Epithelial cell of proximal tubule (primary cell): Measurements from ENCODE around the gene DNAAF8. TPM values are rescaled to one million over a fixed set of nuclear protein-coding genes. Genes with fewer than 3 reads are reported as not detected.
"Not testable (repeated sequence)": the region's sequence is repeated elsewhere in the genome, so short reads cannot be mapped to it uniquely, and the experiment has no call there.

Source experiments
- DNase-seq: peaks from one replicate; pipeline ENCODE4 v3.0.0-alpha.2; 2011; ENCODE audit warnings: low read depth
- H3K4me3 ChIP-seq: 2 replicates; pipeline ENCODE4 v1.5.1; 2011; ENCODE audit warnings: low read depth, mild to moderate bottlenecking, low read length
- total RNA-seq: library from RNA; depleted of rRNA; stranded (reverse); fragments of >200 nt; gene quantifications from 2 replicates; pipeline ENCODE4 v1.2.3, GENCODE V29; 2015
- TF ChIP-seq, protein P1 (sequence below): conservative IDR thresholded peaks from 2 replicates; pipeline ENCODE4 v1.5.1; 2012; ENCODE audit warnings: low read depth, mild to moderate bottlenecking, low read length

DNAAF8 gene
- total RNA-seq, 1 donor from 2014 or later = not detected

DNA sequence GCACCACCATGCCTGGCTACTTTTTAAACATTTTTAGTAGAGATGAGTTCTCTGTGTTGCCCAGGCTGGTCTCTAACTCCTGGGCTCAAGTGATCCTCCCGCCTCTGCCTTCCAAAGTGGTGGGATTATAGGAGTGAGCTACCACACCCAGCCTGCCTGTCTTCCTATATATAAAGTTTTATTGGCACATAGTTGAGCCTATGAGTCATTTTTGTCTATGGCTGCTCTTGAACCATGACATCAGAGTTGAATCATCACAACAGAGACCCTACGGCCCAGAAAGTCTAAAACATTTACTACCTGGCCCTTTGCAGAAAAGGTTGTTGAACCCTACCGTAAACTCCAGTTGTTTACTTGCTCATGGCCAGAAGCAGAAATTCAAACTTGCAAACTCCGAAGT, 45.9 kb downstream of the DNAAF8 start:
- DNase-seq = no peak
- TF ChIP-seq, protein P1, sequence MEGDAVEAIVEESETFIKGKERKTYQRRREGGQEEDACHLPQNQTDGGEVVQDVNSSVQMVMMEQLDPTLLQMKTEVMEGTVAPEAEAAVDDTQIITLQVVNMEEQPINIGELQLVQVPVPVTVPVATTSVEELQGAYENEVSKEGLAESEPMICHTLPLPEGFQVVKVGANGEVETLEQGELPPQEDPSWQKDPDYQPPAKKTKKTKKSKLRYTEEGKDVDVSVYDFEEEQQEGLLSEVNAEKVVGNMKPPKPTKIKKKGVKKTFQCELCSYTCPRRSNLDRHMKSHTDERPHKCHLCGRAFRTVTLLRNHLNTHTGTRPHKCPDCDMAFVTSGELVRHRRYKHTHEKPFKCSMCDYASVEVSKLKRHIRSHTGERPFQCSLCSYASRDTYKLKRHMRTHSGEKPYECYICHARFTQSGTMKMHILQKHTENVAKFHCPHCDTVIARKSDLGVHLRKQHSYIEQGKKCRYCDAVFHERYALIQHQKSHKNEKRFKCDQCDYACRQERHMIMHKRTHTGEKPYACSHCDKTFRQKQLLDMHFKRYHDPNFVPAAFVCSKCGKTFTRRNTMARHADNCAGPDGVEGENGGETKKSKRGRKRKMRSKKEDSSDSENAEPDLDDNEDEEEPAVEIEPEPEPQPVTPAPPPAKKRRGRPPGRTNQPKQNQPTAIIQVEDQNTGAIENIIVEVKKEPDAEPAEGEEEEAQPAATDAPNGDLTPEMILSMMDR = no peak
- H3K4me3 ChIP-seq = no peak overlapping the region

DNA sequence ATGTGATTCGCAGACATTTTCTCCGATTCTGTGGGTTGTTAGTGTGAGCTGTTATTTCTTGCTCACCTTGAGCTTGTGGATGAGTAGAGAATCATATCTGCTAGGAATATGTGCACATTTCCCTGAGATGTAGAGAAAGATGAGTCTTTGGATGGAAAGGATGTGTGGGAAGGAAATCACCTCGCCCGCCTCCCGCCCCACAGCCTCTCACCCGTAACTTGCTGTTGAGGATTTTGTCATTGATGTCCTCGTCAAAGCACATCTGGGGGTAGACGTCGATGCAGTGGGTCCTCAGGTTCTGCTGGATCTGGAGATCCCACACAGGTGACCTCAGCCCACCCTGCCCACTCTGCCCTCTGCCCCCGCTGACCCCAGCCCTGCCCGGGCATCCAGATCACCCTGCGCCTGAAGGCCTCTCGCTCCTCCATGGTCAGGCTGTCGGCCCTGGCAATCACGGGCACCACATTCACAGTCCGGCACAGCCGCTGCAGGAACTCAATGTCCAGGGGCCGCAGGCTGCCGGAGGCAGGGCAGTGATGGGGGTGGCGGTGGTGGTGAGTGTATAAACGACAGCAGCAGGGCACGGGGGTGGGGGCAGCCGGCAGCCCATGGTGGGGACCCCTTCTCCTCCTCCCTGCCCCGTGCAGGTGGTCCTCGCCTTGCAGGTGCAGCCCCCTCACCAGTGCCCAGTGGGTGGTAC, 49.1 kb downstream of the DNAAF8 start:
- DNase-seq = no peak
- TF ChIP-seq, protein P1 = no peak
- H3K4me3 ChIP-seq = no peak overlapping the region

DNA sequence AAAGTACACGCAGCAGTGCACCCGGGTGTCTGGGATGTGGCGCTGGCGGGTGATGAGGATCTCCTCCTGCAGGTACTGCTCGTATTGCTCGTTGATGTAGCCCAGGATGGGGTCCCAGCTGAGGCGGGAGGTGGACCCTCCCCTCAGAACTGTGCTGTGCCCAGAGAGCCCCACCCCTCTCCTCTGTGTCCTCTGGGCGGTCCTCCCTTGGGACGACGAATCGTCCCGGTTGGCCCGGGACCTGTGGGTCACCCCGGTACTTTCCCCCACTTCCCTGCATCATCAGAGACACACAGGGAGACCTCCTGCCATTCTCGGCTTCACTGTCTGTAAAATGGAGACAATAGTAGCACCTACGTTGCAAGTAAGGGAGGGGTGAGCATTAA, 49.6 kb downstream of the DNAAF8 start:
- TF ChIP-seq, protein P1 = no peak
- H3K4me3 ChIP-seq = no peak overlapping the region
- no peak for DNase-seq

DNA sequence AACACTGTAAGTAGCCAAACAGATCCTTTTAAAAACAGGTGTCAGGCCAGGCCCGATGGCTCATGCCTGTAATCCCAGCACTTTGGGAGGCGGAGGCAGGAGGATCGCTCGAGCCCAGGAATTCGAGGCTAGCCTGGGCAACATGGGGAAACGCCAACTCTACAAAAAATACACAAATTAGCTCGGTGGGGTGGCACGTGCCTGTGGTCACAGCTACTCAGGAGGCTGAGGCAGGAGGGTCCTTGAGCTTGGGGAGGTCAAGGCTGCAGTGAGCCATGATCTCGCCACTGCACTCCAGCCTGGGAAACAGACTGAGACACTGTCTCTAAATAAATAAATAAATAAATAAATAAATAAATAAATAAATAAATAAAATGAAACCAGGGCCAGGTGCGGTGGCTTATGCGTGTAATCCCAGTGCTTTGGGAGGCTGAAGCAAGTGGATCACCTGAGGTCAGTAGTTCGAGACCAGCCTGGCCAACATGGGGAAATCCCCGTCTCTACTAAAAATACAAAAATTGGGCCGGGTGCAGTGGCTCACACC, 50.2 kb downstream of the DNAAF8 start:
- DNase-seq, H3K4me3 ChIP-seq: not testable (repeated sequence)

DNA sequence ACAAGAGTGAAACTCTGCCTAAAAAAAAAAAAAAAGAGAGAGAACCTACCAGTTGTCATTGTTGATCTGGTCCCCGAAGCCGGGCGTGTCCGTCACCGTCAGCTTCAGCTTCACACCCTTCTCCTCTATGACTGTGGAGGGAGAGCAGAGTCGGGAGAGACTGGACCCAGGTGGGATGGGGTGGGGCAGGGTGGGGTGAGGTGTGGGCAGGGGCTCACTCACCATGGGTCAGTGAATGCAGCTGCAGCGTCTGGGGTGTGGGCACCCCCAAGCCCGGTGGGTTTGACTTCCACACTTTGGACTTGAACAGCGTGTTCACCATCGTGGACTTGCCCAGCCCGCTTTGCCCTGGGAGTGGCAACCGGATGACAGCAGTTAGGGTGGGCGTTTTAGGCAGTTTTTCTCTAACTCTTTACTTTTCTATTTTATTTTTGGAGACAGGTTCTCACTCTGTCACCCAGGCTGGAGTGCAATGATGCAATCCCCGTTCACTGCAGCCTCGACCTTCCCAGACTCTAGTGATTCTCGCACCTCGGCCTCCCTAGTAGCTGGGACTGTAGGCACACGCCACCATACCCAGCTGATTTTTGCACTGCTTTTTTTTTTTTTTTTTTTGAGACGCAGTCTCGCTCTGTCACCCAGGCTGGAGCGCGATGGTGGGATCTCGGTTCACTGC, 51.6 kb downstream of the DNAAF8 start:
- no peak overlapping the region for H3K4me3 ChIP-seq
- TF ChIP-seq, protein P1 = no peak
- DNase-seq = no peak

DNA sequence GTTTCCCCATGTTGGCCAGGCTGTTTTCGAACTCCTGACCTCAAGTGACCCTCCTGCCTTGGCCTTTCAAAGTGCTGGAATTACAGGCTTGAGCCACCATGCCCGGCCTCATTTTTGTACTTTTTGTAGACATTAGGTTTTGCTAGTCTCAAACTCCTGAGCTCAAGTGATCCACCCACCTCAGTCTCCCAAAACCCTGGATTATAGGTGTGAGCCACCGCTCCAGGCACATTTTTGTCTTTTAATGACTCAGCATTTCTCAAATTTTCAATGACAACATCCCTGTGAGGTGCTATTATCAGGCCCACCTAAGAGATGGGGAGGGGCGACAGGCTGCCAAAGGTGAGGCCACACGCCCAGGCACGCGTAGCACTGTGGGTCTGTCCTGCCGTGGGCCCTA, 52.7 kb downstream of the DNAAF8 start:
- TF ChIP-seq, protein P1 = no peak
- no peak overlapping the region for H3K4me3 ChIP-seq

DNA sequence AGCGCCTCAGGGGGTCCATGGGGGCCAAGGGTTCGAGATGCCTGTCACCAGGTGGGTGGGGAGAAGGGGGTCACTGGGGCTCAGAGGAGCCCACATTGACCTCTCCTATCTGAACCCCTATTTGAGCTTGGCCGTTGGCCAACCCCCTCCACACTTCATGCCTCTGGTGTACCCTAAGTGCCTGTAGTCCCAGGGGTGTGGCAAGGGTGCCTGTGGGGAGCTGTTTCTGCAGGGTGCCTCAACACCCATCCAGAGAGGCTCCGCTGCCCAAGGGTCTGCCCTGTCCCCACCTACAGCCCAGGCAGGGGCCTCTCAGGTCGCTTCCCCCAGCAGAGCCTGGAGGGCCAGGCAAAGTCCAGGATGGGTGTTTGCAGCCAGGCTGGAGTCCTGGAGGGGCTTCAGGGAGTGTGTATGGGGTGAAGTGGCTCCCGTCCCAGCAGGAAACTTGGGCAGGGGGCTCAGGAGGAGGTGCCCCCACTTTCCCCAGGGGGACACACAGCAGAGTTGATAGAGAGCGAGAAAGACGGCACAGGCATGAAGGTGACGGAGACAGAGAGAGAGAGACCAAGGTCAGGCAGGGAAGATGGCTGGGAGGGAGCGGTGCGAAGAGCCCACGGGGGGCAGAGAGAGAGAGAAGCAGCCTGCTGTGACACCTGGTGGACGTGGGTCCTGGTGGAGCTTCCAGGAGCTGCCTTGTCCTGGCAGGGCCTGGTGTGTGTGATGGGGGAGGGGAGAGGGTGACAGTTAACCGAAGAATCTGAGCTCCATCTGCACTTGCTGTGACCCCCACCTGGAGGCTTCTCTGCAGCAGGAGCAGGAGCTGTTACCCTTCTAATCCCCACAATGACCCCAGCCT, 53.5 kb downstream of the DNAAF8 start, which contains the start of gene SEPTIN12:
TSS of gene SEPTIN12 (minus strand) at position 719 of the 856 bp plus-strand sequence. CDS start at position 19, 700 bp downstream.
- TF ChIP-seq, protein P1 = no peak
- no peak for DNase-seq
- no peak within 1 kb of the TSS for H3K4me3 ChIP-seq

More for the DNA sequence above, 52.7 kb downstream of the DNAAF8 start:
- no peak for DNase-seq
